A549 (cell line): Measurements from ENCODE around the gene PODNL1. TPM values are rescaled to one million over a fixed set of nuclear protein-coding genes. Genes with fewer than 3 reads are reported as not detected.

Experiments
- ATAC-seq, 2 experiments: fragments of 200-7000 bp in 1 of 2; fragments of >200 bp in 1 of 2; cut with Nextera tagmentation in 1 of 2; cut with Tn5 transposase in 1 of 2; 3 replicates each; pipeline versions ENCODE4 v1.8.0 to v1.9.1; 2018 to 2020; ENCODE audit warnings: mild to moderate bottlenecking in 1 of 2, moderate library complexity in 1 of 2
- CTCF ChIA-PET: fragments of 300-600 bp; sonication (Branson Sonifier 250); formaldehyde crosslinking; extraction: SDS; loops from one replicate; lab custom pipeline; 2021; ENCODE audit warnings: antibody characterized with exemption, inconsistent platforms; lab: Yijun Ruan, JAX
- POLR2A ChIA-PET: fragments of 350-600 bp; formaldehyde crosslinking; extraction: SDS; loops from one replicate; lab custom pipeline; 2021; ENCODE audit warnings: antibody characterized with exemption, inconsistent platforms; lab: Yijun Ruan, JAX
- DNase-seq, 2 experiments: peaks; one replicate each; pipeline versions ENCODE4 v3.0.0 to v3.0.0-alpha.2; 2011 to 2016; ENCODE audit warnings: low read depth in 1 of 2, low spot score in 1 of 2
- FAIRE-seq: peaks from 2 replicates; lab custom pipeline; 2011; peaks lifted over from hg19 to GRCh38; lab: Jason Lieb, UNC
- H3K27ac ChIP-seq, 2 experiments: fragments of >200 bp; sonication (Bioruptor Twin); formaldehyde crosslinking; 3 replicates each; pipeline ENCODE4 v1.5.1; 2016 to 2017
- H3K4me1 ChIP-seq: fragments of >200 bp; sonication (Bioruptor Twin); formaldehyde crosslinking; 3 replicates; pipeline ENCODE4 v1.6.1; 2016
- H3K4me2 ChIP-seq: fragments of >200 bp; sonication (Bioruptor Twin); formaldehyde crosslinking; 3 replicates; pipeline ENCODE4 v1.6.1; 2016
- H3K4me3 ChIP-seq: fragments of >200 bp; sonication (Bioruptor Twin); formaldehyde crosslinking; 3 replicates; pipeline ENCODE4 v1.5.1; 2016
- H3K9me3 ChIP-seq: fragments of >200 bp; sonication (Bioruptor Twin); formaldehyde crosslinking; 3 replicates; pipeline ENCODE4 v1.6.1; 2016
- CBX8 ChIP-seq: fragments of 200-600 bp; sonication (generic); IDR thresholded peaks from 2 replicates; pipeline ENCODE4 v1.6.1; 2016
- CHD2 ChIP-seq: fragments of 150-350 bp; IDR thresholded peaks from 2 replicates; pipeline ENCODE4 v1.6.1; 2014; ENCODE audit warnings: low read length; ENCODE audit not compliant: partially characterized antibody
- CTCF ChIP-seq: fragments of >200 bp; sonication (Bioruptor Twin); formaldehyde crosslinking; IDR thresholded peaks from 3 replicates; pipeline ENCODE4 v1.5.1; 2016
- E2F6 ChIP-seq: IDR thresholded peaks from 2 replicates; pipeline ENCODE4 v1.6.1; 2012; ENCODE audit warnings: low read depth, borderline replicate concordance
- EHMT2 ChIP-seq: fragments of 200-600 bp; sonication (generic); IDR thresholded peaks from 2 replicates; pipeline ENCODE4 v1.6.1; 2016; ENCODE audit warnings: antibody characterized with exemption, low read depth, mild to moderate bottlenecking, moderate library complexity
- ELK1 ChIP-seq: fragments of 150-350 bp; IDR thresholded peaks from 2 replicates; pipeline ENCODE4 v1.6.1; 2014; ENCODE audit warnings: low read depth, mild to moderate bottlenecking, low read length
- FOSB ChIP-seq: fragments of 250-450 bp; sonication (Bioruptor Pico); IDR thresholded peaks from 2 replicates; pipeline ENCODE4 v1.5.0; 2020; ENCODE audit warnings: mild to moderate bottlenecking, moderate library complexity
- GATA3 ChIP-seq: IDR thresholded peaks from 2 replicates; pipeline ENCODE4 v1.6.1; 2012; ENCODE audit warnings: borderline replicate concordance
- HDAC2 ChIP-seq: fragments of 200-600 bp; sonication (generic); IDR thresholded peaks from 2 replicates; pipeline ENCODE4 v1.6.1; 2016
- HES2 ChIP-seq: fragments of >200 bp; sonication (Bioruptor Twin); formaldehyde crosslinking; IDR thresholded peaks from 2 replicates; pipeline ENCODE4 v1.6.1; 2016
- HOXA7 ChIP-seq: fragments of 250-450 bp; sonication (Bioruptor Pico); IDR thresholded peaks from 2 replicates; pipeline ENCODE4 v1.5.0; 2020; ENCODE audit warnings: mild to moderate bottlenecking, moderate library complexity
- HOXB13 ChIP-seq: fragments of 250-450 bp; sonication (Bioruptor Pico); IDR thresholded peaks from 2 replicates; pipeline ENCODE4 v1.5.0; 2020; ENCODE audit warnings: low read depth, mild to moderate bottlenecking, moderate library complexity
- HOXB5 ChIP-seq: fragments of 250-450 bp; sonication (Bioruptor Pico); IDR thresholded peaks from 2 replicates; pipeline ENCODE4 v1.5.0; 2020; ENCODE audit warnings: mild to moderate bottlenecking, moderate library complexity
- JUNB ChIP-seq: fragments of >200 bp; sonication (Bioruptor Twin); formaldehyde crosslinking; IDR thresholded peaks from 2 replicates; pipeline ENCODE4 v1.6.1; 2016
- KDM1A ChIP-seq: fragments of 200-600 bp; sonication (generic); IDR thresholded peaks from 2 replicates; pipeline ENCODE4 v1.6.1; 2016; ENCODE audit warnings: low read depth, mild to moderate bottlenecking
- NFE2L2 ChIP-seq: fragments of 150-350 bp; conservative IDR thresholded peaks from 2 replicates; pipeline ENCODE4 v1.6.1; 2014; ENCODE audit warnings: low read length
- NPAS2 ChIP-seq: fragments of 250-450 bp; sonication (Bioruptor Pico); IDR thresholded peaks from 2 replicates; pipeline ENCODE4 v1.8.0; 2022; ENCODE audit warnings: mild to moderate bottlenecking, moderate library complexity, borderline replicate concordance
- POLR2A ChIP-seq: IDR thresholded peaks from 2 replicates; pipeline ENCODE4 v1.6.1; 2012; ENCODE audit warnings: mild to moderate bottlenecking, low read length
- POLR2AphosphoS2 ChIP-seq: conservative IDR thresholded peaks from 2 replicates; pipeline ENCODE4 v1.6.1; 2012; ENCODE audit warnings: low read length, improper control_type of control experiment, inconsistent platforms
- RARB ChIP-seq: fragments of 250-450 bp; sonication (Bioruptor Pico); IDR thresholded peaks from 2 replicates; pipeline ENCODE4 v1.8.0; 2021; ENCODE audit warnings: mild to moderate bottlenecking, moderate library complexity
- RCOR1 ChIP-seq: fragments of 150-350 bp; IDR thresholded peaks from 2 replicates; pipeline ENCODE4 v1.6.1; 2014; ENCODE audit warnings: antibody characterized with exemption, low read length, low read depth
- RNF2 ChIP-seq: fragments of 200-600 bp; sonication (generic); IDR thresholded peaks from 2 replicates; pipeline ENCODE4 v1.6.1; 2016; ENCODE audit warnings: low read depth, mild to moderate bottlenecking, antibody characterized with exemption, moderate library complexity, borderline replicate concordance
- SMC3 ChIP-seq: fragments of >200 bp; sonication (Bioruptor Twin); formaldehyde crosslinking; IDR thresholded peaks from 3 replicates; pipeline ENCODE4 v1.6.1; 2018; ENCODE audit warnings: inconsistent platforms
- SREBF2 ChIP-seq: fragments of 450-650 bp; IDR thresholded peaks from 2 replicates; pipeline ENCODE4 v1.6.1; 2014; ENCODE audit warnings: mild to moderate bottlenecking, moderate library complexity
- USF2 ChIP-seq: fragments of 450-650 bp; IDR thresholded peaks from 2 replicates; pipeline ENCODE4 v1.6.1; 2014; ENCODE audit warnings: antibody characterized with exemption
- ZFP36 ChIP-seq: fragments of 450-650 bp; IDR thresholded peaks from 2 replicates; pipeline ENCODE4 v1.6.1; 2014; ENCODE audit warnings: borderline replicate concordance; ENCODE audit not compliant: partially characterized antibody
- ZNF302 ChIP-seq: fragments of 250-450 bp; sonication (Bioruptor Pico); IDR thresholded peaks from 2 replicates; pipeline ENCODE4 v1.9.0; 2021; ENCODE audit warnings: inconsistent platforms, mild to moderate bottlenecking, moderate library complexity
- WGBS: methylation state at CpG from one replicate; pipeline ENCODE4 v1.1.6; 2017; ENCODE audit errors: missing lambda C conversion rate; 5-methylcytosine and 5-hydroxymethylcytosine counted together
- polyA plus RNA-seq, 4 experiments: library from polyadenylated mRNA; depleted of rRNA in 3 of 4; stranded (reverse); fragments of >200 nt; fragmentation: RNase III in 1 of 4; extraction: RNeasy Plus Mini Kit Qiagen cat#74134 plus additional on column Dnase treatment in 1 of 4; gene quantifications; 2 replicates in 3 of 4; 3 replicates in 1 of 4; pipeline ENCODE4 v1.2.3, GENCODE V29; 2011 to 2017
- TF ChIP-seq, protein P1 (sequence below): fragments of 250-450 bp; sonication (Bioruptor Pico); IDR thresholded peaks from 2 replicates; pipeline ENCODE4 v1.5.0; 2021; ENCODE audit warnings: mild to moderate bottlenecking, moderate library complexity, borderline replicate concordance

Gene PODNL1
- polyA plus RNA-seq, 2 of the 4 experiments (the other 2 are of a cell fraction) = 0.79 to 1.3 TPM

GRCh38 chr19:13881692-13882418 lies 56.4 kb downstream of the PODNL1 start:
- DNase-seq (no peak), ATAC-seq (no peak), FAIRE-seq (no peak)
- H3K4me1 ChIP-seq = peaks cover 13% of the 10 kb centered on the region
- H3K27ac ChIP-seq = peak overlapping the region; percentile 96 to 100; a peak in 5 of 6 replicates
- POLR2A ChIA-PET = interaction anchor here (2.2 kb wide), 1 partner anchor 190 kb away, joined by 5 read pairs; the partner anchor contains the start of gene MISP3
- no peak overlapping the region for H3K4me3 ChIP-seq
- no peaks in the 10 kb centered on the region for H3K9me3 ChIP-seq
- no peak overlapping the region for H3K4me2 ChIP-seq
- 93% methylated on average over 9 of the region's 17 CpGs for WGBS
- CTCF ChIA-PET = interaction anchor here (0.8 to 3.6 kb wide), 11 partner anchors 12 to 255 kb away, joined by 3 to 30 read pairs (median 5); partner anchors contain the start of genes ASF1B, IL27RA and MISP3
- TF ChIP-seq KDM1A (no peak), ELK1 (no peak), HOXB5 (CRISPR knock-in tag) (no peak), ZNF302 (no peak), POLR2A (no peak), NPAS2 (no peak), RARB (CRISPR knock-in tag) (no peak), ZFP36 (no peak), FOSB (CRISPR knock-in tag) (no peak), HDAC2 (no peak), SREBF2 (no peak)
- TF ChIP-seq, protein P1, sequence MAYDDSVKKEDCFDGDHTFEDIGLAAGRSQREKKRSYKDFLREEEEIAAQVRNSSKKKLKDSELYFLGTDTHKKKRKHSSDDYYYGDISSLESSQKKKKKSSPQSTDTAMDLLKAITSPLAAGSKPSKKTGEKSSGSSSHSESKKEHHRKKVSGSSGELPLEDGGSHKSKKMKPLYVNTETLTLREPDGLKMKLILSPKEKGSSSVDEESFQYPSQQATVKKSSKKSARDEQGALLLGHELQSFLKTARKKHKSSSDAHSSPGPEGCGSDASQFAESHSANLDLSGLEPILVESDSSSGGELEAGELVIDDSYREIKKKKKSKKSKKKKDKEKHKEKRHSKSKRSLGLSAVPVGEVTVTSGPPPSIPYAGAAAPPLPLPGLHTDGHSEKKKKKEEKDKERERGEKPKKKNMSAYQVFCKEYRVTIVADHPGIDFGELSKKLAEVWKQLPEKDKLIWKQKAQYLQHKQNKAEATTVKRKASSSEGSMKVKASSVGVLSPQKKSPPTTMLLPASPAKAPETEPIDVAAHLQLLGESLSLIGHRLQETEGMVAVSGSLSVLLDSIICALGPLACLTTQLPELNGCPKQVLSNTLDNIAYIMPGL (CRISPR knock-in tag) = no peak

DNA sequence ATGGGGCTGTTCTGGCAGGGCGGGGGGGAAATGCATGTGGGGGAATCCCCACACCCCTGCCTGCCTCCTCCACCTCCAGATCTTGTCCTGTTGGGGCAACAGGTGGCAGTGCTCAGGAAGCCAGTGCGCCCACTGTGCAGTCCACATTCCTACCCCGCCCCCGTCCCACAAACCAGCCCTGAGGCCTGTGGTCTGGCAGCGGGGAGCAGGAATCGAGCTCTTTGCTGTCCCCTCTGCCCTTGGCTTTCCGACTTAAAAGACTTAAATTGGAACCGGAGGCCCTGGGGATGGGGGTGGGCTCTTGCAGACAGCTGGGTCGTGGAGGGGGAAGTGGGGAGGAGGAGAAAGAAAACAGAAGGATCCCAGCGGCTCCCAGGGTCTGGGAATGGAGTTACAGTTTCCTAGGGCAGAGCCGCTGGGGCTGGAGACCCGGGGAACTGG lies 56.9 kb downstream of the PODNL1 start:
- CTCF ChIA-PET = interaction anchor here (0.8 to 3.6 kb wide), 21 partner anchors 8 to 255 kb away, joined by 3 to 30 read pairs (median 4); partner anchors contain the start of genes ASF1B, IL27RA and MISP3
- FAIRE-seq = no peak
- Histone ChIP-seq H3K4me1 (peaks cover 13% of the 10 kb centered on the region), H3K9me3 (no peaks in the 10 kb centered on the region), H3K4me2 (no peak overlapping the region; the same call in 2 of the 3 replicates)
- no peak for DNase-seq
- WGBS = 81% methylated on average over 9 of the region's 12 CpGs
- TF ChIP-seq JUNB = no peak
- TF ChIP-seq USF2 = no peak
- no peak for TF ChIP-seq CBX8
- TF ChIP-seq HOXB13 (CRISPR knock-in tag) = no peak
- no peak for TF ChIP-seq E2F6
- no peak for TF ChIP-seq CHD2
- no peak for TF ChIP-seq NFE2L2
- TF ChIP-seq SMC3 = no peak
- TF ChIP-seq POLR2AphosphoS2 = no peak
- no peak for TF ChIP-seq CTCF
- TF ChIP-seq EHMT2 = no peak
- no peak for TF ChIP-seq RNF2
- TF ChIP-seq HES2 = no peak
- TF ChIP-seq RCOR1 = no peak
- no peak for TF ChIP-seq POLR2A
- TF ChIP-seq HOXA7 (CRISPR knock-in tag) = no peak
- TF ChIP-seq GATA3 = no peak
- TF ChIP-seq, all 56 proteins: peak for 0
- Histone ChIP-seq H3K4me3 (no peak overlapping the region), H3K27ac (peak overlapping the region; percentile 96 to 100)
- no peak for ATAC-seq
- POLR2A ChIA-PET = interaction anchor here (0.5 to 2.2 kb wide), 2 partner anchors 90 to 191 kb away, joined by 3 to 5 read pairs; partner anchors contain the start of gene MISP3
